SK-N-SH (cell line): ENCODE measurements around the gene KANK3.

Experiments used
- CHD2 ChIP-seq: fragments of 150-350 bp; IDR thresholded peaks from 2 replicates; pipeline ENCODE4 v1.6.1; 2018; ENCODE audit warnings: low read length; ENCODE audit not compliant: partially characterized antibody
- ELF1 ChIP-seq: IDR thresholded peaks from 2 replicates; pipeline ENCODE4 v1.4.0; 2012
- EP300 ChIP-seq, 2 experiments: IDR thresholded peaks; 2 replicates each; pipeline versions ENCODE4 v1.4.0 to v1.6.1; 2012; ENCODE audit warnings: borderline replicate concordance in 1 of 2, low read depth in 1 of 2, low read length in 1 of 2
- FOXJ3 ChIP-seq: sonication (generic); formaldehyde crosslinking; IDR thresholded peaks from 2 replicates; pipeline ENCODE4 v1.5.1; 2020; ENCODE audit warnings: mild to moderate bottlenecking, missing genetic modification reagents
- GABPA ChIP-seq: IDR thresholded peaks from 2 replicates; pipeline ENCODE4 v1.4.0; 2012; ENCODE audit warnings: low read depth, mild to moderate bottlenecking
- MXI1 ChIP-seq: IDR thresholded peaks from 2 replicates; pipeline ENCODE4 v1.6.1; 2012; ENCODE audit warnings: mild to moderate bottlenecking, low read depth, low read length, improper control_type of control experiment
- TCF12 ChIP-seq: IDR thresholded peaks from 2 replicates; pipeline ENCODE4 v1.4.0; 2012
- TF ChIP-seq, protein P1 (sequence below): fragments of 200-600 bp; sonication (generic); IDR thresholded peaks from 2 replicates; pipeline ENCODE4 v1.6.1; 2017; ENCODE audit warnings: antibody characterized with exemption, mild to moderate bottlenecking, moderate library complexity
- TF ChIP-seq, protein P2 (sequence below): IDR thresholded peaks from 2 replicates; pipeline ENCODE4 v1.6.1; 2012; ENCODE audit warnings: mild to moderate bottlenecking, low read depth, low read length, moderate library complexity
- TF ChIP-seq, protein P3 (sequence below): IDR thresholded peaks from 2 replicates; pipeline ENCODE4 v1.4.0; 2012; ENCODE audit warnings: low read depth, borderline replicate concordance

DNA sequence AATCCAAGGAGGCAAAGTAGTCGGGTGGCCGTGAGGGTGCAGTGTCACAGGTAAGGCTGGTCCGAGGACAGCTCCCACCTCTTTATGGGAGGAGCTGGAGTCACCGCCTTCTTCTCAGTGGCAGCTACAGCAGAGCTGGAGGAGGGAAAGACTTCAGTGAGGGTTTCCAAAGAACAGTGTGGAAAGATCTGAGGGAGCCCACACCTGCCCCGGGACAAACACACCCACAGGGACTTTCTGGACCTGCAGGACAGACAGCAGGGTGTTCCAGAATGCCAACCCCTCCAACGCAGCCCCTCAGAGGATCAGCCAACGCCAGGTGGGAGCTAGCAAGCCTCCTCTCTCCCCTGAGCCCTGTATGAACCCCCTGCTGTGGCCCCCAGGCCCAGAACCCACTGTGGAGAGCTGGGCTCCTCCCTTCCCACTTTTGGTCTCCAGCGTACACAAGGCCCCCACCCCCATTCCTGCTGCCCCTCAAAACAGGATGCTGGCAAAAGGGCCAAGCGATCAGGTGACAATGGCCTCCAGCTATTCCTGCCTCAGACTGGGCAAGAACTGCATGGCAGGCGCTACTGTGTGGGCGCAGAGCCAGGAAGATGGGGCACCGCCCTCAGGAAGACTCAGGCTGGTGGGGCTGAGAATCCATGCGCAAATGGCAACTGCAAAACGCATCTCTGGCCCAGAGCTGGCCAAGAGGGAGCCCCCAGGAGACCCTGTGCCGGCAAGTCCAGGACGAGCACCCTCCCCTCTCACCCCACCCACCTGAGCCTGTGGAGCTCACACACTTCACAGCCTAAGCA is 31.4 kb downstream of the KANK3 start:
- TF ChIP-seq MXI1 (no peak), GABPA (no peak), TCF12 (no peak), FOXJ3 (CRISPR knock-in tag) (no peak), EP300 (IDR thresholded peaks at IDR 0.05; ENCODE audit: borderline replicate concordance in 1 of 2, low read depth in 1 of 2, low read length in 1 of 2) (no peak), CHD2 (no peak), ELF1 (no peak)
- TF ChIP-seq, protein P1, sequence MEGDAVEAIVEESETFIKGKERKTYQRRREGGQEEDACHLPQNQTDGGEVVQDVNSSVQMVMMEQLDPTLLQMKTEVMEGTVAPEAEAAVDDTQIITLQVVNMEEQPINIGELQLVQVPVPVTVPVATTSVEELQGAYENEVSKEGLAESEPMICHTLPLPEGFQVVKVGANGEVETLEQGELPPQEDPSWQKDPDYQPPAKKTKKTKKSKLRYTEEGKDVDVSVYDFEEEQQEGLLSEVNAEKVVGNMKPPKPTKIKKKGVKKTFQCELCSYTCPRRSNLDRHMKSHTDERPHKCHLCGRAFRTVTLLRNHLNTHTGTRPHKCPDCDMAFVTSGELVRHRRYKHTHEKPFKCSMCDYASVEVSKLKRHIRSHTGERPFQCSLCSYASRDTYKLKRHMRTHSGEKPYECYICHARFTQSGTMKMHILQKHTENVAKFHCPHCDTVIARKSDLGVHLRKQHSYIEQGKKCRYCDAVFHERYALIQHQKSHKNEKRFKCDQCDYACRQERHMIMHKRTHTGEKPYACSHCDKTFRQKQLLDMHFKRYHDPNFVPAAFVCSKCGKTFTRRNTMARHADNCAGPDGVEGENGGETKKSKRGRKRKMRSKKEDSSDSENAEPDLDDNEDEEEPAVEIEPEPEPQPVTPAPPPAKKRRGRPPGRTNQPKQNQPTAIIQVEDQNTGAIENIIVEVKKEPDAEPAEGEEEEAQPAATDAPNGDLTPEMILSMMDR, result no peak
- TF ChIP-seq, protein P2, sequence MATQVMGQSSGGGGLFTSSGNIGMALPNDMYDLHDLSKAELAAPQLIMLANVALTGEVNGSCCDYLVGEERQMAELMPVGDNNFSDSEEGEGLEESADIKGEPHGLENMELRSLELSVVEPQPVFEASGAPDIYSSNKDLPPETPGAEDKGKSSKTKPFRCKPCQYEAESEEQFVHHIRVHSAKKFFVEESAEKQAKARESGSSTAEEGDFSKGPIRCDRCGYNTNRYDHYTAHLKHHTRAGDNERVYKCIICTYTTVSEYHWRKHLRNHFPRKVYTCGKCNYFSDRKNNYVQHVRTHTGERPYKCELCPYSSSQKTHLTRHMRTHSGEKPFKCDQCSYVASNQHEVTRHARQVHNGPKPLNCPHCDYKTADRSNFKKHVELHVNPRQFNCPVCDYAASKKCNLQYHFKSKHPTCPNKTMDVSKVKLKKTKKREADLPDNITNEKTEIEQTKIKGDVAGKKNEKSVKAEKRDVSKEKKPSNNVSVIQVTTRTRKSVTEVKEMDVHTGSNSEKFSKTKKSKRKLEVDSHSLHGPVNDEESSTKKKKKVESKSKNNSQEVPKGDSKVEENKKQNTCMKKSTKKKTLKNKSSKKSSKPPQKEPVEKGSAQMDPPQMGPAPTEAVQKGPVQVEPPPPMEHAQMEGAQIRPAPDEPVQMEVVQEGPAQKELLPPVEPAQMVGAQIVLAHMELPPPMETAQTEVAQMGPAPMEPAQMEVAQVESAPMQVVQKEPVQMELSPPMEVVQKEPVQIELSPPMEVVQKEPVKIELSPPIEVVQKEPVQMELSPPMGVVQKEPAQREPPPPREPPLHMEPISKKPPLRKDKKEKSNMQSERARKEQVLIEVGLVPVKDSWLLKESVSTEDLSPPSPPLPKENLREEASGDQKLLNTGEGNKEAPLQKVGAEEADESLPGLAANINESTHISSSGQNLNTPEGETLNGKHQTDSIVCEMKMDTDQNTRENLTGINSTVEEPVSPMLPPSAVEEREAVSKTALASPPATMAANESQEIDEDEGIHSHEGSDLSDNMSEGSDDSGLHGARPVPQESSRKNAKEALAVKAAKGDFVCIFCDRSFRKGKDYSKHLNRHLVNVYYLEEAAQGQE, result no peak
- TF ChIP-seq, protein P3, sequence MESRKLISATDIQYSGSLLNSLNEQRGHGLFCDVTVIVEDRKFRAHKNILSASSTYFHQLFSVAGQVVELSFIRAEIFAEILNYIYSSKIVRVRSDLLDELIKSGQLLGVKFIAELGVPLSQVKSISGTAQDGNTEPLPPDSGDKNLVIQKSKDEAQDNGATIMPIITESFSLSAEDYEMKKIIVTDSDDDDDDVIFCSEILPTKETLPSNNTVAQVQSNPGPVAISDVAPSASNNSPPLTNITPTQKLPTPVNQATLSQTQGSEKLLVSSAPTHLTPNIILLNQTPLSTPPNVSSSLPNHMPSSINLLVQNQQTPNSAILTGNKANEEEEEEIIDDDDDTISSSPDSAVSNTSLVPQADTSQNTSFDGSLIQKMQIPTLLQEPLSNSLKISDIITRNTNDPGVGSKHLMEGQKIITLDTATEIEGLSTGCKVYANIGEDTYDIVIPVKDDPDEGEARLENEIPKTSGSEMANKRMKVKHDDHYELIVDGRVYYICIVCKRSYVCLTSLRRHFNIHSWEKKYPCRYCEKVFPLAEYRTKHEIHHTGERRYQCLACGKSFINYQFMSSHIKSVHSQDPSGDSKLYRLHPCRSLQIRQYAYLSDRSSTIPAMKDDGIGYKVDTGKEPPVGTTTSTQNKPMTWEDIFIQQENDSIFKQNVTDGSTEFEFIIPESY, result no peak
